HEK293 (cell line): ENCODE results near the gene DDX56.

Experiments used
- EGR2 ChIP-seq: fragments of 450-650 bp; formaldehyde crosslinking; IDR thresholded peaks from 2 replicates; pipeline ENCODE4 v1.5.1; 2016; ENCODE audit warnings: low read depth, missing biosample characterization, missing genetic modification characterization
- ZBTB1 ChIP-seq: fragments of 450-650 bp; formaldehyde crosslinking; IDR thresholded peaks from 2 replicates; pipeline ENCODE4 v1.5.1; 2016; ENCODE audit warnings: missing biosample characterization, missing genetic modification characterization
- ZNF184 ChIP-seq: fragments of 450-650 bp; IDR thresholded peaks from 2 replicates; pipeline ENCODE4 v1.5.1; 2018; ENCODE audit warnings: missing biosample characterization, mild to moderate bottlenecking, missing genetic modification characterization
- ZNF791 ChIP-seq: fragments of 450-650 bp; formaldehyde crosslinking; IDR thresholded peaks from 2 replicates; pipeline ENCODE4 v1.5.1; 2016; ENCODE audit warnings: missing biosample characterization, missing genetic modification characterization
- ZSCAN30 ChIP-seq: fragments of 450-650 bp; IDR thresholded peaks from 2 replicates; pipeline ENCODE4 v1.5.1; 2018; ENCODE audit warnings: missing biosample characterization, mild to moderate bottlenecking, missing genetic modification characterization, moderate library complexity
- TF ChIP-seq, protein P1 (sequence below): fragments of 450-650 bp; formaldehyde crosslinking; IDR thresholded peaks from 2 replicates; pipeline ENCODE4 v1.5.1; 2016; ENCODE audit warnings: missing biosample characterization, missing genetic modification characterization
- TF ChIP-seq, protein P2 (sequence below): fragments of 450-650 bp; formaldehyde crosslinking; IDR thresholded peaks from 2 replicates; pipeline ENCODE4 v1.5.1; 2016; ENCODE audit warnings: missing biosample characterization, missing genetic modification characterization
- TF ChIP-seq, protein P3 (sequence below): fragments of 450-650 bp; formaldehyde crosslinking; optimal IDR thresholded peaks from 2 replicates; pipeline ENCODE3; 2016; ENCODE audit warnings: missing biosample characterization, mild to moderate bottlenecking, missing genetic modification characterization
- TF ChIP-seq, protein P4 (sequence below): fragments of 450-650 bp; formaldehyde crosslinking; IDR thresholded peaks from 2 replicates; pipeline ENCODE4 v1.5.1; 2016; ENCODE audit warnings: missing biosample characterization, missing genetic modification characterization

DNA sequence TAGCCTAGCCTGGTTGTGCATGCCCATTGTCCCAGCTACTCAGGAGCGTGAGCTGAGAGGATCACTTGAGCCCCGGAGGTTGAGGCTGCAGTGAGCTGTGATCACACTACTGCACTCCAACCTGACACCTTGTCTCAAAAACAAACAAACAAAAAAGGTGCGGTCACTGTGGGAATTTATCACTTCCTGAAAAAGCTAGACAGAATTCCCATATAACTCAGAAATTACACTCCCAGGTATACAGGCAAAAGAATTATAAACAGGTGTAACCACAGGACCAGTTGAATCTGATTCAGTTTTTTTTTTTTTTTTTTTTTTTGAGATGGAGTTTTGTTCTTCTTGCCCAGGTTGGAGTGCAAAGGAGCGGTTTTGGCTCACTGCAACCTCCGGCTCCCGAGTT is 29.5 kb upstream of the DDX56 start:
- no peak for TF ChIP-seq ZBTB1 (tag by site-specific recombination)
- TF ChIP-seq, protein P1, sequence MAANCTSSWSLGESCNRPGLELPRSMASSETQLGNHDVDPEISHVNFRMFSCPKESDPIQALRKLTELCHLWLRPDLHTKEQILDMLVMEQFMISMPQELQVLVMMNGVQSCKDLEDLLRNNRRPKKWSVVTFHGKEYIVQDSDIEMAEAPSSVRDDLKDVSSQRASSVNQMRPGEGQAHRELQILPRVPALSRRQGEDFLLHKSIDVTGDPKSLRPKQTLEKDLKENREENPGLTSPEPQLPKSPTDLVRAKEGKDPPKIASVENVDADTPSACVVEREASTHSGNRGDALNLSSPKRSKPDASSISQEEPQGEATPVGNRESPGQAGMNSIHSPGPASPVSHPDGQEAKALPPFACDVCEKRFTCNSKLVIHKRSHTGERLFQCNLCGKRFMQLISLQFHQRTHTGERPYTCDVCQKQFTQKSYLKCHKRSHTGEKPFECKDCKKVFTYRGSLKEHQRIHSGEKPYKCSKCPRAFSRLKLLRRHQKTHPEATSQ (tag by site-specific recombination), result no peak
- no peak for TF ChIP-seq ZNF184 (tag by site-specific recombination)
- no peak for TF ChIP-seq EGR2
- no peak for TF ChIP-seq ZSCAN30
- no peak for TF ChIP-seq ZNF791 (tag by site-specific recombination)
- TF ChIP-seq, protein P2, sequence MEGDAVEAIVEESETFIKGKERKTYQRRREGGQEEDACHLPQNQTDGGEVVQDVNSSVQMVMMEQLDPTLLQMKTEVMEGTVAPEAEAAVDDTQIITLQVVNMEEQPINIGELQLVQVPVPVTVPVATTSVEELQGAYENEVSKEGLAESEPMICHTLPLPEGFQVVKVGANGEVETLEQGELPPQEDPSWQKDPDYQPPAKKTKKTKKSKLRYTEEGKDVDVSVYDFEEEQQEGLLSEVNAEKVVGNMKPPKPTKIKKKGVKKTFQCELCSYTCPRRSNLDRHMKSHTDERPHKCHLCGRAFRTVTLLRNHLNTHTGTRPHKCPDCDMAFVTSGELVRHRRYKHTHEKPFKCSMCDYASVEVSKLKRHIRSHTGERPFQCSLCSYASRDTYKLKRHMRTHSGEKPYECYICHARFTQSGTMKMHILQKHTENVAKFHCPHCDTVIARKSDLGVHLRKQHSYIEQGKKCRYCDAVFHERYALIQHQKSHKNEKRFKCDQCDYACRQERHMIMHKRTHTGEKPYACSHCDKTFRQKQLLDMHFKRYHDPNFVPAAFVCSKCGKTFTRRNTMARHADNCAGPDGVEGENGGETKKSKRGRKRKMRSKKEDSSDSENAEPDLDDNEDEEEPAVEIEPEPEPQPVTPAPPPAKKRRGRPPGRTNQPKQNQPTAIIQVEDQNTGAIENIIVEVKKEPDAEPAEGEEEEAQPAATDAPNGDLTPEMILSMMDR (tag by site-specific recombination), result no peak
- TF ChIP-seq, protein P3, sequence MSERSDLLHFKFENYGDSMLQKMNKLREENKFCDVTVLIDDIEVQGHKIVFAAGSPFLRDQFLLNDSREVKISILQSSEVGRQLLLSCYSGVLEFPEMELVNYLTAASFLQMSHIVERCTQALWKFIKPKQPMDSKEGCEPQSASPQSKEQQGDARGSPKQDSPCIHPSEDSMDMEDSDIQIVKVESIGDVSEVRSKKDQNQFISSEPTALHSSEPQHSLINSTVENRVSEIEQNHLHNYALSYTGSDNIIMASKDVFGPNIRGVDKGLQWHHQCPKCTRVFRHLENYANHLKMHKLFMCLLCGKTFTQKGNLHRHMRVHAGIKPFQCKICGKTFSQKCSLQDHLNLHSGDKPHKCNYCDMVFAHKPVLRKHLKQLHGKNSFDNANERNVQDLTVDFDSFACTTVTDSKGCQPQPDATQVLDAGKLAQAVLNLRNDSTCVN (tag by site-specific recombination), result no peak
- TF ChIP-seq, protein P4, sequence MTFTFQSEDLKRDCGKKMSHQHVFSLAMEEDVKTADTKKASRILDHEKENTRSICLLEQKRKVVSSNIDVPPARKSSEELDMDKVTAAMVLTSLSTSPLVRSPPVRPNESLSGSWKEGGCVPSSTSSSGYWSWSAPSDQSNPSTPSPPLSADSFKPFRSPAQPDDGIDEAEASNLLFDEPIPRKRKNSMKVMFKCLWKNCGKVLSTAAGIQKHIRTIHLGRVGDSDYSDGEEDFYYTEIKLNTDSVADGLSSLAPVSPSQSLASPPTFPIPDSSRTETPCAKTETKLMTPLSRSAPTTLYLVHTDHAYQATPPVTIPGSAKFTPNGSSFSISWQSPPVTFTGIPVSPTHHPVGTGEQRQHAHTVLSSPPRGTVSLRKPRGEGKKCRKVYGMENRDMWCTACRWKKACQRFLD, result no peak
